GM12801 (cell line): ENCODE measurements around the gene CEP170B.

ENCODE experiments used
- CTCF ChIP-seq: IDR thresholded peaks from one replicate; pipeline ENCODE4 v1.5.1; 2011; ENCODE audit warnings: control low read depth; ENCODE audit not compliant: insufficient read length; ENCODE audit errors: extremely low read depth

Gene CEP170B

GRCh38 chr14:104821971-104822608, 43.0 kb upstream of the CEP170B start:
- no peak for TF ChIP-seq CTCF

GRCh38 chr14:104822821-104823615, 42.0 kb upstream of the CEP170B start:
- TF ChIP-seq CTCF: no peak

- TF ChIP-seq CTCF: no peak
Measured at GRCh38 chr14:104824353-104824997, 40.6 kb upstream of the CEP170B start.

- TF ChIP-seq CTCF: no peak
Measured at GRCh38 chr14:104826189-104826860, 38.7 kb upstream of the CEP170B start.

GRCh38 chr14:104826861-104827176, 38.2 kb upstream of the CEP170B start:
- no peak for TF ChIP-seq CTCF

- TF ChIP-seq CTCF: no peak
Measured at GRCh38 chr14:104827177-104828055, 37.7 kb upstream of the CEP170B start.
